ENCODE measurements around the gene NFAT5.

GRCh38 chr16:69553332-69553731 lies 12.4 kb upstream of the NFAT5 start:
- no peak for TF ChIP-seq POLR2A (IDR thresholded peaks at IDR 0.05)
- TF ChIP-seq CTCF (IDR thresholded peaks at IDR 0.05), result no peak

Measured in ovary (tissue), 3 donors.